Esophagus (tissue), 2 donors: ENCODE data around the gene NAT9. TPM values are rescaled to one million over a fixed set of nuclear protein-coding genes. Genes with fewer than 3 reads are reported as not detected.

Experiments
- H3K27ac ChIP-seq, 2 donors: one replicate each; pipeline ENCODE4 v1.5.1; 2013; ENCODE audit warnings: low read depth in 2 of 2, mild to moderate bottlenecking in 2 of 2, inconsistent platforms in 1 of 2, low read length in 1 of 2, moderate library complexity in 1 of 2
- H3K27me3 ChIP-seq, 2 donors: one replicate each; pipeline ENCODE4 v1.6.1; 2013; ENCODE audit warnings: low read length in 2 of 2, control low read depth in 1 of 2, mild to moderate bottlenecking in 1 of 2; ENCODE audit not compliant: insufficient read depth in 2 of 2, control insufficient read depth in 1 of 2
- H3K36me3 ChIP-seq, 2 donors: one replicate each; pipeline ENCODE4 v1.6.1; 2013; ENCODE audit warnings: low read length in 1 of 2; ENCODE audit not compliant: control insufficient read depth in 2 of 2, insufficient read depth in 2 of 2
- H3K4me1 ChIP-seq, 2 donors: one replicate each; pipeline ENCODE4 v1.6.1; 2013; ENCODE audit warnings: low read length in 1 of 2; ENCODE audit not compliant: control insufficient read depth in 2 of 2, insufficient read depth in 2 of 2
- H3K4me3 ChIP-seq, 2 donors: one replicate each; pipeline ENCODE4 v1.5.1; 2013; ENCODE audit warnings: low read length in 2 of 2, mild to moderate bottlenecking in 2 of 2, low read depth in 1 of 2, moderate library complexity in 1 of 2
- H3K9me3 ChIP-seq, 2 donors: one replicate each; pipeline ENCODE4 v1.6.1; 2013; ENCODE audit warnings: mild to moderate bottlenecking in 2 of 2, low read depth in 1 of 2, low read length in 1 of 2, moderate library complexity in 1 of 2; ENCODE audit not compliant: control insufficient read depth in 2 of 2, insufficient read depth in 1 of 2
- WGBS, 2 donors: extraction: QIAGEN DNeasy Blood & Tissue Kit; methylation state at CpG; one replicate each; pipeline ENCODE4 v1.1.7; 2013; 5-methylcytosine and 5-hydroxymethylcytosine counted together
- polyA plus RNA-seq, 2 donors: library from polyadenylated mRNA; stranded (reverse); fragments of 200-250 nt; gene quantifications; one replicate each; pipeline ENCODE4 v1.2.3, GENCODE V29; 2013
- donor health status: healthy with polysubstance abuse.
- donor health status: Bipolar disorder and iron deficiency.

The NAT9 gene
- polyA plus RNA-seq, 2 donors: 19.7 to 25.6 TPM

- 75% methylated on average over 6 of the region's 6 CpGs for WGBS, 2 donors
- Histone ChIP-seq H3K27ac (no peak overlapping the region), H3K4me3 (no peak overlapping the region), H3K4me1 (peaks cover 2 to 12% of the 10 kb centered on the region in 2 donors), H3K27me3 (no peaks in the 10 kb centered on the region), H3K36me3 (peaks cover 18 to 43% of the 10 kb centered on the region in 2 donors), H3K9me3 (no peaks in the 10 kb centered on the region)
Measured at GRCh38 chr17:74773871-74774286, 2.3 kb downstream of the NAT9 start.

- H3K27me3 ChIP-seq: no peaks in the 10 kb centered on the region
- no peaks in the 10 kb centered on the region for H3K9me3 ChIP-seq
- H3K36me3 ChIP-seq: peaks cover 18 to 48% of the 10 kb centered on the region in 2 donors
- H3K4me3 ChIP-seq: no peak overlapping the region
- H3K4me1 ChIP-seq: peaks cover 2 to 13% of the 10 kb centered on the region in 2 donors
- H3K27ac ChIP-seq: no peak overlapping the region
- WGBS, 2 donors: 82 to 92% methylated on average over 6 of the region's 6 CpGs
Measured at GRCh38 chr17:74773414-74773813, 2.7 kb downstream of the NAT9 start.

GRCh38 chr17:74772053-74772452 is 4.1 kb downstream of the NAT9 start:
- Histone ChIP-seq H3K4me1 (peaks cover 10 to 20% of the 10 kb centered on the region in 2 donors), H3K9me3 (no peaks in the 10 kb centered on the region), H3K27ac (no peak overlapping the region), H3K27me3 (no peaks in the 10 kb centered on the region), H3K36me3 (peaks cover 22 to 56% of the 10 kb centered on the region in 2 donors), H3K4me3 (no peak overlapping the region)
- WGBS, 2 donors: 80 to 82% methylated on average over 13 of the region's 13 CpGs

- no peaks in the 10 kb centered on the region for H3K9me3 ChIP-seq
- H3K36me3 ChIP-seq: peaks cover 25 to 59% of the 10 kb centered on the region in 2 donors
- H3K4me3 ChIP-seq: no peak overlapping the region
- 80% methylated on average over 9 of the region's 9 CpGs for WGBS, 2 donors
- H3K27ac ChIP-seq: peak overlapping the region in 1 of 2 donors; percentile 24
- H3K4me1 ChIP-seq: peaks cover 11 to 23% of the 10 kb centered on the region in 2 donors
- no peaks in the 10 kb centered on the region for H3K27me3 ChIP-seq
Measured at GRCh38 chr17:74771319-74771914, 4.7 kb downstream of the NAT9 start.

- 45 to 49% methylated on average over 16 of the region's 16 CpGs for WGBS, 2 donors
- Histone ChIP-seq H3K4me1 (peaks cover 11 to 23% of the 10 kb centered on the region in 2 donors), H3K36me3 (peaks cover 25 to 59% of the 10 kb centered on the region in 2 donors), H3K27ac (peak overlapping the region; percentile 41 to 67), H3K27me3 (no peaks in the 10 kb centered on the region), H3K9me3 (no peaks in the 10 kb centered on the region), H3K4me3 (no peak overlapping the region)
Measured at GRCh38 chr17:74770498-74771318, 5.4 kb downstream of the NAT9 start.

GRCh38 chr17:74769856-74770497 is 6.2 kb downstream of the NAT9 start:
- H3K36me3 ChIP-seq: peaks cover 25 to 59% of the 10 kb centered on the region in 2 donors
- 33 to 54% methylated on average over 5 of the region's 5 CpGs for WGBS, 2 donors
- peak overlapping the region; percentile 41 to 67 for H3K27ac ChIP-seq
- H3K27me3 ChIP-seq: no peaks in the 10 kb centered on the region
- peaks cover 11 to 18% of the 10 kb centered on the region in 2 donors for H3K4me1 ChIP-seq
- H3K9me3 ChIP-seq: no peaks in the 10 kb centered on the region
- H3K4me3 ChIP-seq: no peak overlapping the region

GRCh38 chr17:74769266-74769855 is 6.8 kb downstream of the NAT9 start:
- H3K4me3 ChIP-seq: no peak overlapping the region
- peak overlapping the region in 1 of 2 donors; percentile 67 for H3K27ac ChIP-seq
- 56 to 57% methylated on average over 6 of the region's 6 CpGs for WGBS, 2 donors
- no peaks in the 10 kb centered on the region for H3K27me3 ChIP-seq
- peaks cover 11 to 18% of the 10 kb centered on the region in 2 donors for H3K4me1 ChIP-seq
- H3K36me3 ChIP-seq: peaks cover 25 to 64% of the 10 kb centered on the region in 2 donors
- no peaks in the 10 kb centered on the region for H3K9me3 ChIP-seq

GRCh38 chr17:74768763-74769114 is 7.4 kb downstream of the NAT9 start:
- WGBS, 2 donors: 78 to 80% methylated on average over 7 of the region's 7 CpGs
- Histone ChIP-seq H3K4me1 (peaks cover 15 to 18% of the 10 kb centered on the region in 2 donors), H3K4me3 (no peak overlapping the region), H3K9me3 (no peaks in the 10 kb centered on the region), H3K27ac (peak overlapping the region; percentile 58), H3K27me3 (no peaks in the 10 kb centered on the region), H3K36me3 (peaks cover 25 to 67% of the 10 kb centered on the region in 2 donors)

- peaks cover 20 to 69% of the 10 kb centered on the region in 2 donors for H3K36me3 ChIP-seq
- H3K27me3 ChIP-seq: no peaks in the 10 kb centered on the region
- no peaks in the 10 kb centered on the region for H3K9me3 ChIP-seq
- no peak overlapping the region for H3K4me3 ChIP-seq
- H3K27ac ChIP-seq: peak overlapping the region; percentile 58 to 89
- peaks cover 17 to 23% of the 10 kb centered on the region in 2 donors for H3K4me1 ChIP-seq
- 53 to 62% methylated on average over 17 of the region's 17 CpGs for WGBS, 2 donors
Measured at GRCh38 chr17:74768069-74768762, 7.9 kb downstream of the NAT9 start.
